ENCODE data around the gene UNC13D.

The UNC13D gene

DNA sequence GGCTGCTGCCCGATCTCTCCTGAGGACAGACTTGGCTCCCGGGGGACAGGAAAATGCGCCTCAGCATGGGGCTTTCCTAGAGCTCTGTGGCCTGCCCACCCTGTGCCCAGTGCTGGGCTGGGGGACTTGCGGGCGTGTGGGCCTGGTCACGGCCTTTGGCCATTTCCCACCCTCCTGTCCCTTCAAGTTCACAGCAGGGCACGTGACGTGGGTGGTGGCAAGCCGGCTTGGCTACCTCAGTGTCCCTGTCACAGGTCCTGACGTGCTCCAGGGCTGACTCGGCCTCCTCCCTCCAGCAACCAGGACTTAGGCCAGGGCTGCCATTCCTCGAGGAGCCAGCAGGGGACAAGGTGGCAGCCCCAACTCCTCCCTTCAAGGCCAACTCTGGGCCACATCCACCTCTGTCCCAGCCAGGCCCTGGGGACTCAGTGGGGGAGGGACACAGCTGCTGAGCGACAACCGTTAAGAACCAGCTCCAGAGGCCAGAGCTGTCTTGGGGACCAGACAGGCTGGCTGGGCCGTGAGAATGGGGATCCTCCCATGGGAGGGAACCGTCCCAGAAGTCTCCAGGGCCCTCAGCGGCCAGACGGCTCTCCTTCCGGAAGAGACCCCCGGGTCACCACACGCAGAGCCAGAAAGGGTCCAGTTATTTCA is 981 bp upstream of the UNC13D start:
- DNase-seq (ENCODE audit: low read depth): peak; percentile 76
- no peak overlapping the region for H3K4me3 ChIP-seq (ENCODE audit: low read length)
- TF ChIP-seq, protein P1, sequence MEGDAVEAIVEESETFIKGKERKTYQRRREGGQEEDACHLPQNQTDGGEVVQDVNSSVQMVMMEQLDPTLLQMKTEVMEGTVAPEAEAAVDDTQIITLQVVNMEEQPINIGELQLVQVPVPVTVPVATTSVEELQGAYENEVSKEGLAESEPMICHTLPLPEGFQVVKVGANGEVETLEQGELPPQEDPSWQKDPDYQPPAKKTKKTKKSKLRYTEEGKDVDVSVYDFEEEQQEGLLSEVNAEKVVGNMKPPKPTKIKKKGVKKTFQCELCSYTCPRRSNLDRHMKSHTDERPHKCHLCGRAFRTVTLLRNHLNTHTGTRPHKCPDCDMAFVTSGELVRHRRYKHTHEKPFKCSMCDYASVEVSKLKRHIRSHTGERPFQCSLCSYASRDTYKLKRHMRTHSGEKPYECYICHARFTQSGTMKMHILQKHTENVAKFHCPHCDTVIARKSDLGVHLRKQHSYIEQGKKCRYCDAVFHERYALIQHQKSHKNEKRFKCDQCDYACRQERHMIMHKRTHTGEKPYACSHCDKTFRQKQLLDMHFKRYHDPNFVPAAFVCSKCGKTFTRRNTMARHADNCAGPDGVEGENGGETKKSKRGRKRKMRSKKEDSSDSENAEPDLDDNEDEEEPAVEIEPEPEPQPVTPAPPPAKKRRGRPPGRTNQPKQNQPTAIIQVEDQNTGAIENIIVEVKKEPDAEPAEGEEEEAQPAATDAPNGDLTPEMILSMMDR (conservative IDR thresholded peaks at IDR 0.05; ENCODE audit: low read depth, low read length): peak; percentile 76

- TF ChIP-seq, protein P1 (conservative IDR thresholded peaks at IDR 0.05; ENCODE audit: low read depth, low read length): peak; percentile 24
- H3K4me3 ChIP-seq (ENCODE audit: low read length): peak overlapping the region; percentile 44
- DNase-seq (ENCODE audit: low read depth): peak; percentile 94
Measured at GRCh38 chr17:75844530-75845057, 390 bp upstream of the UNC13D start.

DNA sequence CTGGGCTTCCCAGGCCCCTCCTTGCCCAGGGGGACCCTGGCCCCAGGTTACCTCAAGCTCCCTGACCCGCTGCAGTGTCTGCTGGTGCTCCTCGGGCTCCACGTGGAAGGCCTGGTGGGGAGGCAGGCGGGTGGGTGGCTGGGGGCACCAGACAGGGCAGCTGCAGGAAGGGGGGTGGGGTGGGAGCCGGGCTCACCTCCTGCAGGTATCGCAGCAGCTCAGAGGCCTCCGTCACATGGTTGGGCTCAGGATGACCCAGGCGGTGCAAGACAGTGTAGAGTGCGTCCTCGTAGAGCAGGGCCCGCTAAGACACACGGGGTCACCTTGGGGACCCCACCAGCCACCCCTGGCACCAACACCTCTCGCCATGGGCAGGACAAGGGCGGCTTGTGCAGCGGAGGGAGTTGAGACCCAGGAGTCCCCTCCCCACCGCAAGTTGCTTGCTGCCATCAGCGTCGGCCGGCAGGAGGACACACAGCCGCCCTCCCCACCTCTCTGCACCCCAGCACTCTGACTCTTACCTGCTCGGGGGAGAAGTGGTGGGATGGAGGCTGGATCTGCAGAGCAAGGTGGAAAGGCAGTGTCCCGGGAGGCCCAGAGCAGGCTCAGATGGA is 1.1 kb downstream of the UNC13D start:
- TF ChIP-seq, protein P1 (conservative IDR thresholded peaks at IDR 0.05; ENCODE audit: low read depth, low read length): no peak
- no peak for DNase-seq (ENCODE audit: low read depth)
- H3K4me3 ChIP-seq (ENCODE audit: low read length): peak overlapping the region; percentile 44

DNA sequence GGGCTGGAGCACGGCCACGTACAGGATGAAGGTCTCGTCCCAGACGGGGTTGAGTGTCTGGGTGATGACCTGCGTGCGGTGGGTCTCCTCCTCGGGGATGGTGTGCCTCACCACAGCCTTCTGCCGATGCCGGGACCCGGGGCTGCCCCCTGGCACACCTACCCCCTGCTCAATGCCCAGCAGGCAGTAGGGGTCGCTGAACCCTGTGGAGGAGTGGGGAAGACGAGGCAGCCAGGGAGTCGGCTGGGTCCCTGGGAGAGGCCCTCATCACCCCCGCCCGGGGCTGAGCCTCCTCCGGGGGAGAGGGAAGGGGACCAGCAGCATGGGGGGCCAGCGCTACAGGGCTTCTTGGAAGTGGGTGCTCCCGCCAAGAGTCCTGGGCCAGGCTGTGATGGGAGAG is 1.8 kb downstream of the UNC13D start:
- DNase-seq (ENCODE audit: low read depth): no peak
- no peak overlapping the region for H3K4me3 ChIP-seq (ENCODE audit: low read length)
- TF ChIP-seq, protein P1 (conservative IDR thresholded peaks at IDR 0.05; ENCODE audit: low read depth, low read length): no peak

DNA sequence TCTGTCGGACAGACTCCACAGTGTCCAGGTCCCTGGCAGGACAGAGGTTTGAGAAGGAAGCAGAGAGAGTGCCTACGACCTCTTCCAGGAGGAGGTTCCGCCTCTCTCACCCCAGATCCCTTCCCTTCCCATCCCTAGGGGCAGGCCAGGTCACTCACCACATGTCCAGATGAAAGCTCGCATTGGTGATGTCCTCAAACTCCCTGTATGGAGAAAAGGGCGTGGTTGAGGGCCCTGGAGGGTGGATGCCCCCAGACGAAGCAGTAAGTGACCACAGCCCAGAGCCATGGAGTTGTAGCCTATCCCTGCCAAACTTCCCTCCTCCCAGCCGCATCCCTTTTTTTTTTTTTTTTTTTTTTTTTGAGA is 3.4 kb downstream of the UNC13D start:
- H3K4me3 ChIP-seq (ENCODE audit: low read length): no peak overlapping the region
- TF ChIP-seq, protein P1 (conservative IDR thresholded peaks at IDR 0.05; ENCODE audit: low read depth, low read length): no peak
- no peak for DNase-seq (ENCODE audit: low read depth)

DNA sequence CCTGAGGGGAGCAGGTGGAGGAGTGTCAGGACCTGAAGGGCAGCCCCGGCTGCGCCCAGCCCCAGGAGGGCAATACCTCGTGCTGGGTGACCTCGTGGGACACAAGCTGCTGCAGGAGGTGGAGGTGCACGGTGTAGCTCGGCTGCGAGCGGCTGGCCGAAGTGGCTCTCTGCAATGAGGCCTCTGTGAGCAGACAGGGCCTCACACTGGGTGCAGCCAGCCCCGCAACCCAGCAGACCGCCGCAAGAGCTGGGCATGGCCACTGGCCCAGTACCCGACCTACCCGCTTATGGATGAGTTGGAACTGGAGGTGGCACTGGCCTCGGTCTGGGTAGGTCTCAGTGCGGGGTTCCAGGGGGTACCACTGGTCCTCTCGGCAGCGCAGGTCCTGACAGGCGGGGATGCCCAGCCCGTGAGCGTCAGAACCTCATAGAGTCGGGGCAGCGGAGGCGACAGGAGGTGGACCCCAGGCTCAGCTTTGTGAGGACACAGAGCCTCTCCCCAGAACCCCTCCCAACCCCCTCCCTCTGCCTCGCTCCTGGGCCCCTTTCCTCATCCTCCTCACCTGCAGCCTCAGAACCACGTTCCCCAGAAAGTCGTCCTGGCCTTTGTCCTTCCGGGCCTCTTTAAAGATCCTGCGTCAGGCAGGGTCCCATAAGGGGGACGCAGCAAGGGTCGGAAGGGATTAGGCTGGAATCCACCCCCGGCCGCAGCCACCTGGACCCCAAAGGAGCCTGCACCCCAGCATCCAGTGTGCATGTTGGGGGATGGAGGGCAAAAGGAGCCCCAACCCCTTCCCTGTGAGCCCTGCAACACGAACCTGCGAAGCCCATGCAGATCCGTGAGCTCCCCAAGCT is 4.0 kb downstream of the UNC13D start:
- no peak for DNase-seq (ENCODE audit: low read depth)
- TF ChIP-seq, protein P1 (conservative IDR thresholded peaks at IDR 0.05; ENCODE audit: low read depth, low read length): no peak
- no peak overlapping the region for H3K4me3 ChIP-seq (ENCODE audit: low read length)
